ENCODE measurements around the gene USP17L30. TPM values are rescaled to one million over a fixed set of nuclear protein-coding genes. Genes with fewer than 3 reads are reported as not detected.
"Not testable (repeated sequence)": the region's sequence is repeated elsewhere in the genome, so short reads cannot be mapped to it uniquely, and the experiment has no call there.

Gene USP17L30
- total RNA-seq (2014; rRNA removed; shearing (Covaris generic)): not detected in 2 replicates

- not testable (repeated sequence) for DNase-seq (ENCODE audit: low read depth)
Observed at GRCh38 chr4:9362829-9363228, at the start of gene USP17L30. Gene USP17L30, plus strand, starts transcription at chr4:9363129. Its CDS starts 0 bp downstream, at chr4:9363129.

- not testable (repeated sequence) for DNase-seq (ENCODE audit: low read depth)
Observed at GRCh38 chr4:9324191-9324590, 38.7 kb upstream of the USP17L30 start.

- DNase-seq (ENCODE audit: low read depth): not testable (repeated sequence)
Observed at GRCh38 chr4:9324865-9325264, 38.1 kb upstream of the USP17L30 start, which contains the start of gene USP17L24. Gene USP17L24, plus strand, starts transcription at chr4:9325165. Its CDS starts 0 bp downstream, at chr4:9325165.

GRCh38 chr4:9329611-9330010 is 33.3 kb upstream of the USP17L30 start, which contains the start of gene USP17L25:
Gene USP17L25, plus strand, starts transcription at chr4:9329911. Its CDS starts 0 bp downstream, at chr4:9329911.
- not testable (repeated sequence) for DNase-seq (ENCODE audit: low read depth)

GRCh38 chr4:9334358-9334757 is 28.6 kb upstream of the USP17L30 start, which contains the start of gene USP17L26:
Gene USP17L26, plus strand, starts transcription at chr4:9334658. Its CDS starts 0 bp downstream, at chr4:9334658.
- DNase-seq (ENCODE audit: low read depth): not testable (repeated sequence)

- DNase-seq (ENCODE audit: low read depth): not testable (repeated sequence)
Observed at GRCh38 chr4:9339103-9339502, 23.8 kb upstream of the USP17L30 start, which contains the start of gene USP17L5. Gene USP17L5, plus strand, starts transcription at chr4:9339403. Its CDS starts 0 bp downstream, at chr4:9339403.

- not testable (repeated sequence) for DNase-seq (ENCODE audit: low read depth)
Observed at GRCh38 chr4:9343848-9344247, 19.1 kb upstream of the USP17L30 start, which contains the start of gene USP17L27. Gene USP17L27, plus strand, starts transcription at chr4:9344148. Its CDS starts 0 bp downstream, at chr4:9344148.

GRCh38 chr4:9348593-9348992 is 14.3 kb upstream of the USP17L30 start, which contains the start of gene USP17L28:
Gene USP17L28, plus strand, starts transcription at chr4:9348893. Its CDS starts 0 bp downstream, at chr4:9348893.
- not testable (repeated sequence) for DNase-seq (ENCODE audit: low read depth)

GRCh38 chr4:9350866-9351265 is 12.1 kb upstream of the USP17L30 start:
- DNase-seq (ENCODE audit: low read depth): not testable (repeated sequence)

GRCh38 chr4:9353338-9353737 is 9.6 kb upstream of the USP17L30 start, which contains the start of gene USP17L29:
Gene USP17L29, plus strand, starts transcription at chr4:9353638. Its CDS starts 0 bp downstream, at chr4:9353638.
- DNase-seq (ENCODE audit: low read depth): not testable (repeated sequence)

- not testable (repeated sequence) for DNase-seq (ENCODE audit: low read depth)
Observed at GRCh38 chr4:9379881-9380280, 17.0 kb downstream of the USP17L30 start.

- not testable (repeated sequence) for DNase-seq (ENCODE audit: low read depth)
Observed at GRCh38 chr4:9381012-9381534, 18.1 kb downstream of the USP17L30 start.

GRCh38 chr4:9384126-9384525 is 21.2 kb downstream of the USP17L30 start:
- no peak for DNase-seq (ENCODE audit: low read depth)

GRCh38 chr4:9389001-9389400 is 26.1 kb downstream of the USP17L30 start:
- DNase-seq (ENCODE audit: low read depth): not testable (repeated sequence)

GRCh38 chr4:9405774-9406173 is 42.8 kb downstream of the USP17L30 start:
- not testable (repeated sequence) for DNase-seq (ENCODE audit: low read depth)

GRCh38 chr4:9406491-9406890 is 43.6 kb downstream of the USP17L30 start:
- not testable (repeated sequence) for DNase-seq (ENCODE audit: low read depth)

- no peak for DNase-seq (ENCODE audit: low read depth)
Observed at GRCh38 chr4:9409793-9410192, 46.9 kb downstream of the USP17L30 start.

Other genes with a start within 250 kb of the USP17L30 start
- gene FAM90A26, start 192.7 kb upstream of the USP17L30 start, total RNA-seq (2014; rRNA removed; shearing (Covaris generic)): not detected in 2 replicates
- gene USP17L10, start 152.5 kb upstream of the USP17L30 start, total RNA-seq (2014; rRNA removed; shearing (Covaris generic)): not detected in 2 replicates
- not detected in 2 replicates for gene USP17L11, start 147.7 kb upstream of the USP17L30 start, total RNA-seq (2014; rRNA removed; shearing (Covaris generic))
- gene USP17L12, start 143.0 kb upstream of the USP17L30 start, total RNA-seq (2014; rRNA removed; shearing (Covaris generic)): not detected in 2 replicates
- gene USP17L13, start 138.2 kb upstream of the USP17L30 start, total RNA-seq (2014; rRNA removed; shearing (Covaris generic)): not detected in 2 replicates
- not detected in 2 replicates for gene USP17L15, start 128.7 kb upstream of the USP17L30 start, total RNA-seq (2014; rRNA removed; shearing (Covaris generic))
- not detected in 2 replicates for gene USP17L17, start 119.2 kb upstream of the USP17L30 start, total RNA-seq (2014; rRNA removed; shearing (Covaris generic))
- gene USP17L18, start 114.5 kb upstream of the USP17L30 start, total RNA-seq (2014; rRNA removed; shearing (Covaris generic)): not detected in 2 replicates
- gene USP17L19, start 109.8 kb upstream of the USP17L30 start, total RNA-seq (2014; rRNA removed; shearing (Covaris generic)): not detected in 2 replicates
- not detected in 2 replicates for gene USP17L20, start 105.0 kb upstream of the USP17L30 start, total RNA-seq (2014; rRNA removed; shearing (Covaris generic))
- gene USP17L21, start 100.3 kb upstream of the USP17L30 start, total RNA-seq (2014; rRNA removed; shearing (Covaris generic)): not detected in 2 replicates
- gene USP17L22, start 95.5 kb upstream of the USP17L30 start, total RNA-seq (2014; rRNA removed; shearing (Covaris generic)): not detected in 2 replicates
- not detected in 2 replicates for gene USP17L24, start 38.0 kb upstream of the USP17L30 start, total RNA-seq (2014; rRNA removed; shearing (Covaris generic))
- not detected in 2 replicates for gene USP17L25, start 33.2 kb upstream of the USP17L30 start, total RNA-seq (2014; rRNA removed; shearing (Covaris generic))
- gene USP17L26, start 28.5 kb upstream of the USP17L30 start, total RNA-seq (2014; rRNA removed; shearing (Covaris generic)): not detected in 2 replicates
- not detected in 2 replicates for gene USP17L5, start 23.7 kb upstream of the USP17L30 start, total RNA-seq (2014; rRNA removed; shearing (Covaris generic))
- not detected in 2 replicates for gene USP17L27, start 19.0 kb upstream of the USP17L30 start, total RNA-seq (2014; rRNA removed; shearing (Covaris generic))
- gene USP17L28, start 14.2 kb upstream of the USP17L30 start, total RNA-seq (2014; rRNA removed; shearing (Covaris generic)): not detected in 2 replicates
- gene USP17L29, start 9.5 kb upstream of the USP17L30 start, total RNA-seq (2014; rRNA removed; shearing (Covaris generic)): not detected in 2 replicates
- not detected in 2 replicates for gene DEFB131A, start 81.3 kb downstream of the USP17L30 start, total RNA-seq (2014; rRNA removed; shearing (Covaris generic))